GM19043 (cell line): Measurements from ENCODE around the gene CAPN11.
"Not testable (repeated sequence)": the region's sequence is repeated elsewhere in the genome, so short reads cannot be mapped to it uniquely, and the experiment has no call there.

Experiments used
- ATAC-seq: cut with Tn5 transposase; IDR thresholded peaks from one replicate; pipeline ENCODE4 v1.9.1; 2021; ENCODE audit warnings: low read depth; ENCODE audit not compliant: unreplicated experiment

Gene CAPN11

DNA sequence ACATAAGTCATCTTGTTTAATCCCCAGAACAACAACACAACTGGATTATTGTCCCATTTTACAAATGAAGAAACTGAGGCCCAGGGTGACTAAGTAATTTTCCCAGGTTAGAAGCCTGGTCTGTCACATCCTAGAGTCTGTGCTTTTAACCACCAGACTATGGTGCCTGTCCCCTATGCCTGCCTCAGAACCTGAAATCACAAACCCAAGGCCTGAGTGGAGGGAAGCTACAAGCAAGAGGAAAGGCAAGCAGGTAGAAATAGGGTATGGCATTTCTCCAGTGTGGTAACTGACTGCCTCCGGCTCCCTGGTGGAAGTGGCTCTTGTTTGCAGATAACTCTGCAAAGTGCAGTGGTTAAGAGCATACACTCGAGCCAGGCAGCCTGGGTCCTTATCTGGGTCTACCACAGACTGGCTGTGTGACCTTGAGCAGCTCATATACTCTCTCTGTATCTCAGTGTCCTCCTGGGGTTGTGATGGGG, 28.7 kb upstream of the CAPN11 start:
- no peak for ATAC-seq

DNA sequence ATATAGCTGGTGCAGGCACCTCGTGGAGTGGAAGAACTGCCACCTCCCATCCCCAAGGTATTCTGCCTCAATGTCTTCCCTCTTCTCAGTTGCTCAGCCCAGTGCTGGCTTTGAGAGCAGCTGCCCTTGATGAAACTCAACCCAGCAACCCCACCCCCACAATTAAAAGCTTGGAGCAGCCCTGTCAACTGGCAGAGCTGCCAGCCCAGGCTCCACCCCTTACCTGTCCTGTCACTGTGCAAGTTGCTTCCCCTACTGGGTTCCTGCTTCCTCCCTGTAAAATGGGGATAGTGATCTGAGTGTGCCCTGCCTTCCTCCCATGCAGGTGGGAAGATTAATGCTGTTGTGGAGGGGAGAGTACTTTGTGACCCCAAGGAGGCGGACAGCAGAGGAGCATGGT, 26.7 kb upstream of the CAPN11 start:
- no peak for ATAC-seq

DNA sequence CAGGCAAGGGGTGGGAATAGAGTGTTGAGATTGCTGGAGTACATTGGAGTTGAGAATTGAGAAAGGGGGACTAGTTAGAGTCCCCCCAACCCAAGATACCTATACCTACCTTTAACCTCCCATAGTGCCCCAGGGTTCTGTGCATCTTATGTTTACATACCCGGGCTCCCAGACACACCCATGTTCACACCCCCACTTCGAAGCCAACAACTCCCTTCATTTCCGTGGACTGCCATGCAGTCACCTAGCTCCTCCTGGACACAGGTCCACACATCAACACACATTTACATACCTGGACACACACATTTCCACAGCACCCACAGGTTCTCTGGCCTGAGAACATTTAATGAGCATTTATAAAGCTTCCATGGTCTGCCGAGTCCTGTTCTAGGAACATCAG, 26.1 kb upstream of the CAPN11 start:
- ATAC-seq = no peak

DNA sequence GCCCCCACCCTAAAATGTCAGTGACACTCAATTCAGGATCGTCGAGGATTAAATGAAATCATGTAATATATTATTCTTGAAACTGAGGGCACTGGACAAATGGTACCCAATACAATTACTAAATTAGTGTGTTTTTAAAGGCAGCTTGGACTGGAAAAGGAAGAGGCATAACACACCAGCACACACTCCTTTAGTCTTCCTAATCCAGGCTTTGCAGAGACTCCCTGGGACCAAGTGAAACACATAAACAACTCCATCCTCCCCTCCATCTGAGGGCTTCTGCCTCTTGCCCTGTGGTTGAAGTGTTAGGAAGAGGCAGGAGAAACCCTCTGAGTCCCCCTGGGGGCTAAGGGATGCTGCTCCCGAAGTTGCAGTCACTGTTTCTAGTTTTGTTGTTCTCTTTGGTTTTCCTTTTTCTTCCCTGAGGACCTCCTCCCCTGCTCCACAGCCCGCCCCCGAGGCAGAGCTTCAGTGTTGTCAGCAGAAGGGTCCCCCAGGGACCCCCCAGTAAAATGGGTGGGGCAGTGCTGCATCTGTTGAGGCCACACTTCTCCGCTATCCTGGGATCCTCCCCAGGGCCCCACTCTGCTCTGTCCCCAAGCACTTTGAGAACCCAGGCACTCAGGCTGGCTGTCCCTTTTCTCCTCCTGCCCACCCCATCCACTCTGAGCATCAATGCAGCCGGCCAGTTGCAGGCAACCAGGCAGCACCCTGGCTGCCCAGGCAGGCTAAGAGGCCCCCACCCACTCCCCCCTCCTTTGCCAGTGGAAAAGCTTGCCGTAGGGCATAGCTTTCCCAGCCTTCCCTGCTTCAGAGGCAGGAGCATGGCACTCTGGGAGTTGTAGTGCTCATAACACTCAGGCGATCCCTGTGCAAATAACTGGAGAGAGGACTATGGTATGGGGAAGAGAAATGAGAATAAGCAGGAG, 25.4 kb upstream of the CAPN11 start:
- no peak for ATAC-seq

DNA sequence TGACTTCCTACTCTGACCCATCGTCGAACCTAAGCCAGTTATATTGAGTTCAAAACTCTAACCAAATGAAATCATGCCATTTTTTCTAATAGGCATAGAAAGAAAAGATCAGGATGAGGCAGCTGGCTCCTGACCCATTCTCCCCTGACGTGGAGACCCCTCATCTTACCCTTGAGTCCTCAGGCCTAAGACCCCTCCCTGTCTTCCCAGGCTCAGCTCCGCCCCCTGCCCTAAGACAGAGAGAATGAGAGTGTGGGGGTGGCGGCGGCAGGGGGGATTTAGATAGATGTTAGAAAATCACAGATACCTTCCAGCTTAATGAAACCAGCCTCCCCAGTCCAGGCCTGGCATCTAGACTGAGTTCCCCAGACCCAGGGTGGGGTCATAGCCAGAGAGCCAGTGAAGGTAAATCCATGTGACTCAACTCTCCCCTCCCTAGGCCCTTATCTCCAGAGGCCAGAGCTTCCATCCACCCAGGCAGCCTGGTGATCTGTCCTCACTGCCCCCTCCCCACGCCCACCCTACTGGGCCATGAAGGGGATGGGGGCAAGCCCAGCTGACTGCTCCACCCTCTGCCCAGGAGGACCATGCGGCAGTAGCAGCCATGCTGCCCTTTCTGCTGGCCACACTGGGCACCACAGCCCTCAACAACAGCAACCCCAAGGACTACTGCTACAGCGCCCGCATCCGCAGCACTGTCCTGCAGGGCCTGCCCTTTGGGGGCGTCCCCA, 24.5 kb upstream of the CAPN11 start:
- ATAC-seq = no peak

DNA sequence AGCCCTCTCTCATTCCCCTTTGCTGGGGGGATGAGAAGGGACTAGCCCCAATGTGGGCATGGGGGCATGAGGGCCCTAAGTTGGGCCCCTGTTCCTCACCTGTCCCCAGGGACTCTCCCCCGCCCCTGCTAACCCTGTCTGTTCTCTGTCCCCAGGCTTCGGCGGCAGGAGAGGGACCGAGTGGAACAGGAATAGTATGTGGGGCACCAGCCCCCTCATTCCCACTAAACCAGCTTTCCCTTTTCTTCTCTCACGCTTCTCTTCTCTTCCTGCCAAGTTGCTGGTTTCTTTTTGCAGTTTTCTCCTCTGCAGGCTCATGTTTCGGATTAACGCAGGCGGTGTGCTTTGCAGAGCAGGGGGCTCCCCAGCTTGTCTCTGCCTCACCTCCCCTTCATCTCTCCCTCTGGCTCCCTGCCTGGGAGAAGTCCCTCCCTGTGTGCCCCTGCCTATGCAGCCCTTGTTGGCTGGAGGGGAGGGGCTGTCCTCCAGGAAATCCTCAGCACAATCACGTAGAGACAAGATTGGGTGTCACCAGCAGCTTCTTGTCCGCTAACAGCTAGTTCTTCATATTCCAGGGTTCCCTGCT, 23.4 kb upstream of the CAPN11 start:
- no peak for ATAC-seq

DNA sequence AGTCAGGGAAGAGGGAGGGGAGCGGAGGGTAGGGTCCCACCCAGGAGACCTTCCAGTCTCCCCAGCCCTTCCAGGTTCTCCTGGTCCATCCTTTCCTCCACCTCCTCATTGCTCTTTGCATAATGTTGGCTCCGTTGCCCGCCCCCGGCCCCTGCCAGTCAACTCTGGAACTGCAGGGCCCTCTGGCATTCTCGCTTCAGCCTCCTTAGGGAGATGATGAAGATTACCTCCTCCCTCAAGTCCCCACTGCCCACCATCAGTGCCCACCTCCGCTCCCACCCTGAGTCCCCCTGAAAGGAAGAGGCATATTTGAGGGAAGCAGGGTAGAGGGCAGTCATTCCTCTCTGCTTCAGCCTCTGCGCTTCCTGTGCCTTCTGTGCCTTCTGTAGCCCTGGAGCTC, 22.7 kb upstream of the CAPN11 start:
- ATAC-seq = no peak

DNA sequence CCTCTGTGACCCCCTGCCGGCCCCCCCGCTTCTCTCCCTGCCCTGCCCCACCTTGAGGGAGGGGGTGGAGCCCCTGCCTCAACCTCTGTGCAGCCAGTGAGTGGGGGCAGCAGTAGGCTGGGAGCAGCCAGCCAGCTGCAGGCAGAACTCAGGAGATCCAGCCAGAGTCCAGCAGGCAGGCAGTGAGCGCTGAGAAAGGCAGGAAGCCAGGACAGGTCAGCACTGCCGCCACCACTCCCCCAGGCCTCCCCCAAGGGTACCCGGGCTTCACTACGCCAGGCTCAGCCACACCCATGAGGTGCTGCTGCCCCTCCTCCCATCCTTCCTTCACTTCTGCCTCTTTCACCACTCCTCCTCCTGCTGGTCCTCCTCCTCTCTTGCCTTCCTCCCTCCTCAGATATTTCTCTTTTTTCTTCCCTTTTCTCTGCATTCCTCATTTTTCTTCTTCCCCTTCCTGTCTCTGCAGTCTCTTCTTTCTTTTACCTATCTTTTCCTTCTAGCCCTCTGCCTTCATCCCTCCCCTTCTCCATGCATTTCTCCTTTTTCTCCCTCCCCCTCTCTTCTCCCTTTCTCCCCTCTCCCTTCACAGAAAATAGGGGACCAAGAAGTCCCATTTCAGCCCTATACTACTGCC, 19.8 kb upstream of the CAPN11 start:
- no peak for ATAC-seq

DNA sequence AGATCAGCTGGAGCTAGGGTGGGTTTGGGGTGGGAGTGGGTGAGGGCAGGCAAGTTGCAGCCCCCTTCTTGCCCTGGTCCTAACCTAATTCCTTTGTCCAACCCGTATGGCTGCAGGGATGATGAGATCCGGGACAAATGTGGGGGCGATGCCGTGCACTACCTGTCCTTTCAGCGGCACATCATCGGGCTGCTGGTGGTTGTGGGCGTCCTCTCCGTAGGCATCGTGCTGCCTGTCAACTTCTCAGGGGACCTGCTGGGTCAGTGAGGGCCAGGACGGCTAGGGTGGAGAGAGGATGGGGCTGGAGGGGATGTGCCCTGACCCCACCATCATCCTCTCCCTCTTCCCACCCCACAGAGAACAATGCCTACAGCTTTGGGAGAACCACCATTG, 19.3 kb upstream of the CAPN11 start:
- no peak for ATAC-seq

DNA sequence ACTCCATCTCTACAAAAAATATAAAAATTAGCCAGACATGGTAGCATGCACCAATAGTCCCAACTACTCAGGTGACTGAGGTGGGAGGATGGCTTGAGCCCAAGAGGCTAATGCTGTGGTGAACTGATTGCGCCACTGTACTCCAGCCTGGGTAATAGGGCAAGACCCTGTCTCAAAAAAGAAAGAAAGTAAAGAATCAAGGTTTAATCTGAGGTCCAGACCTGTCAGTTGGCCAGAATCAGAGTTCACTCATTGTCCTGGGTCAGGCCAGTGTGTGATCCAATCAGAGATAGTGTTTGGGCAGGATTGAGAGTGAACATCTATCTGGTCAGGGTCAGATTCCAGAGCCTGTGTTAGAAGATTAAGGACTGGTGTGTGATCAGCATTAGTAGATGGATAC, 15.8 kb upstream of the CAPN11 start:
- no peak for ATAC-seq

DNA sequence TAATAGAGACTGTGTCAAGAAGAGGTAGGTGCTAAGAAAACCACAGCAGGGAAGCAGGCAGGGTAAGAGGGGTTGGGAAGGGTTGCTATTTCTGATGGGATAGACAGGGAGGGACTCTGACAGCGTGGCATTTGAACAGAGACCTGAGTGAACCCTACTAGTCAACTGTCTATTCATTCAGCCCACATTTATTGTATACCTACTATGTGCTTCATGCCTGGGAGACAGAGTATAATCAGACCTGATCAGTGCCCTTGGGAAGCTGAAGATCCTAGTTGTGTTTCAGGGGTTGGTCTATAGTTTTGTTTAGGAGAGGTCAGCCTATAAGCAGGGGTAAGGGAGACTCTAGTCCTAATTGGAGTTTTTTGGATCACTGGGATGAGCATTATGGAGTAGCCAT, 14.9 kb upstream of the CAPN11 start:
- no peak for ATAC-seq

DNA sequence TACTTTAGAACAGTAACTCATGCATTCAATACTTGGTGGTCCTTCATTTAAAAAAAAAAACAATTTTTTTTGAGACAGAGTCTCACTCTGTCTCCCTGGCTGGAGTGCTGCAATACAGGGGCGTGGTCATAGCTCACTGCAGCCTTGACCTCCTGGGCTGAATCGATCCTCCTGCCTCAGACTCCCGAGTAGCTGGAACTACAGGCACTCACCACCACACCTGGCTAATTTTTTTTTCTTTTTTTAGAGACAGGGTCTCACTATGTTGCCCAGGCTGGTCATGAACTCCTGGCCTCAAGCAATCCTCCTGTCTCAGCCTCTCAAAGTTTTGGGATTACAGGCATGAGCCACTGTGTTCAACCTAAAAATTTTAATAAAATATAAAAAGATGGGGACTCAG, 14.1 kb upstream of the CAPN11 start:
- ATAC-seq = not testable (repeated sequence)

DNA sequence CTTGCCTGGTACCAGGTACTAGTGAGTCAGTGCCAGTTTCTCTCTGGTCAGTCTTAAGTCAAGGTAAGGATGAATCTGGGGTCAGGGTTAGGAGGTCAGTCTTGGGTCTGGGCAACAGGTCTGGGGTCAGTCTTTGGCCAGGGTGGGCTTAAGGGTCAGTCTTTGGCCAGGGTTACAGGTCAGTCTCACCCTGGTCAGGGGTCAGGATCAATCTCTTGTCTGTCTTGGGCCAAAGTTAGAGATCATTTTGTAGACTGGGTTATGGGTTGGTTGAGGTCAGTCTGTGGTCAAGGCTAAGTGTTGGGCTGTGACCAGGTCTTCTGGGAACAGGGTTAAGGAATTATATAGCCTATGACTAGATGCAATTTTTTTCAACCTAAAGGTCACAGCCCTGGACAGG, 12.8 kb upstream of the CAPN11 start:
- ATAC-seq = no peak

DNA sequence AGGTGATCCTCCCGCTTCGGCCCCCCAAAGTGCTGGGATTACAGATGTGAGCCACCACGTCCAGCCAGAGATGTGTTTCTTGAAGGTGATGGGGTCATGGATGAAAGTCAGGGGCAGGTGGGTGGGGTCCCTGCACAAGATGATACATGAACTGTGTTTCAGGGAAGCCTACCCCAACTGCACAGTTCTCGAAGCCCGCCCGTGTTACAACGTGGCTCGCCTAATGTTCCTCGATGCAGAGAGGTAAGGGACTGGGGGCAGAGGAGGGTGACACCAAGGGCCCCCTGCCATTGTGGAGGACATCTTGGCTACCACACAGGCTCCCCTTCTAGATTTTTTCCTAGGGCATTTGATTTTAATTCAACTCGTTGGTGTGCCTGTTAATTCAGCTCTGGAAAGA, 11.9 kb upstream of the CAPN11 start:
- ATAC-seq = no peak

DNA sequence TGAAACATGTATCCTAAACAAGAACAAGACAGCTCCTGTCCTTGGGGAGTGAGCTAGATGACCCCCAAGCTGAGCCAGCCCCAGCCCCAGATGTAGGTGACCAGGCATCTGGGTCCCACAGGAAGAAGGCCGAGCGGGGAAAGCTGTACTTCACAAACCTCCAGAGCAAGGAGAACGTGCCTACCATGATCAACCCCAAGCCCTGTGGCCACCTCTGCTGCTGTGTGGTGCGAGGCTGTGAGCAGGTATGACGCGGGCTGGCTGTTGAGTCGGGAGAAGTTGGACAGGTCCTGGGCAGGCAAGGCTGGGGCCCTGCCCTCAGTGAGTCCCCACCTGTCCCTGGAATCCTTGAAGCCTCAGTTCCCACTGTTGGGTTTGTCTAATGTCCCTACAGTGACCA, 11.4 kb upstream of the CAPN11 start:
- ATAC-seq = no peak

DNA sequence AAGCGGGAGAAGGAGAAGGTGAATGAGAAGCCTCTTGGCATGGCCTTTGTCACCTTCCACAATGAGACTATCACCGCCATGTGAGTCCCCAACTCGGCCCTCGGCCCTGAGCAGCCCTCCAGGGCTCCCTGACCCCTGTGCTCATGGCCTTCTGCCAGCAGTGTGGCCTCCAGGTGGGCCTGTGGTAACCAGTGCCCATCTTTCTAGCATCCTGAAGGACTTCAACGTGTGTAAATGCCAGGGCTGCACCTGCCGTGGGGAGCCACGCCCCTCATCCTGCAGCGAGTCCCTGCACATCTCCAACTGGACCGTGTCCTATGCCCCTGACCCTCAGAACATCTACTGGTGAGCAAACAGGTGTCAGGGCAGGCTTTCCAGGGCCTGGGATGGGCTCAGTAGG, 10.3 kb upstream of the CAPN11 start:
- no peak for ATAC-seq

DNA sequence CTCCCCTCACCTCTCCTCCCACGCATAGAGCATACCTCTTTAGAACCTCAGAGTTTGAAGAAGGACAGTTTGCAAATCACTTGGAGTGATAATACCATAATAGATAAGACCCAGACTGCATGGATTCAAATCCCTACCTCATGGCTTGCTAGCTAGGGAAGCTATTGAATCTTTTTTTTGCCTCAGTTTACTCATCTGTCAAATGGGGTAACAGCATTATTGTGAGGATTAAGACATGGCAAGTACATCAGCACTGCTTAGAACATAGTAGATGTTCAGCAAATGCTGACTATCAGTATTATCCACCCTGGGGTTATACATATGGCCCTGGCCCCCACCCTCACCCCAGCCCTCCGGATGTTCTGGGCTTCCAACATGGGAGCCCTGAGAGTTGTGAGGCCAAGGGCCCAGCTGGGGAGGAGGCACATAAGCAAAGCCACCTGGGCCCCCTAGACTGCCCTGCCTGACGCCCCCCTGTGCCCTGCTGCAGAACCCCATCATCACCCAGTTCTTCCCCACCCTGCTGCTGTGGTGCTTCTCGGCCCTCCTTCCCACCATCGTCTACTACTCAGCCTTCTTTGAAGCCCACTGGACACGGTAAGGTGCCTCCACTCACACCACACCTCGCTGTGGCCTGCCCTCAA, 9.1 kb upstream of the CAPN11 start:
- no peak for ATAC-seq

DNA sequence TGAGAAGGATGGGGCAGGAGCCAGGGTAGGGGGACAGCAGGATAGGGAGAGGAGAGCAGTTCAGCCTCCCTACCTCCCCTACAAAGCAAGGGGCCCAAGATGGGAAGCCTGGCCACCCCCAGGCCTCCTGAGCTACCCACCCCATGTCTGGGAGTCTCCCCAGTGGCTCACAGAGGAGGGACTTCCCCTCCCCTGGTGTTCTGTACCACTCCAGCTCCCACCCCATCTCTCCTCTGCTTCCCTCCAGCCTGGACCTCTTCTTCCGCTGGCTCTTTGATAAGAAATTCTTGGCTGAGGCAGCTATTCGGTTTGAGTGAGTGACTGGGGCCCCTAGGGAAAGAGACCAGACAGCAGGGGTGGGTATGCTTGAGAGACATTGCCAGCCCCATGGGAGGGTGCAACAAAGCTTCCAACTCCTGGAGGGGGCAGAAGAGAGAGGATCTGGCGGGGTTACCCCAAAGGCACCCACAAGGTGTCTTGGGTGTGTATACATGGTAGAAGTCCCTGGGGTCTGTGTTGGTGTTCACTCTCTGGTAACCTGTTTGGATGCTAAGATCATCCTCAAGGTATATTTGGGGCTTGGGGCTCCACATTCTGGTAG, 8.2 kb upstream of the CAPN11 start:
- ATAC-seq = no peak

DNA sequence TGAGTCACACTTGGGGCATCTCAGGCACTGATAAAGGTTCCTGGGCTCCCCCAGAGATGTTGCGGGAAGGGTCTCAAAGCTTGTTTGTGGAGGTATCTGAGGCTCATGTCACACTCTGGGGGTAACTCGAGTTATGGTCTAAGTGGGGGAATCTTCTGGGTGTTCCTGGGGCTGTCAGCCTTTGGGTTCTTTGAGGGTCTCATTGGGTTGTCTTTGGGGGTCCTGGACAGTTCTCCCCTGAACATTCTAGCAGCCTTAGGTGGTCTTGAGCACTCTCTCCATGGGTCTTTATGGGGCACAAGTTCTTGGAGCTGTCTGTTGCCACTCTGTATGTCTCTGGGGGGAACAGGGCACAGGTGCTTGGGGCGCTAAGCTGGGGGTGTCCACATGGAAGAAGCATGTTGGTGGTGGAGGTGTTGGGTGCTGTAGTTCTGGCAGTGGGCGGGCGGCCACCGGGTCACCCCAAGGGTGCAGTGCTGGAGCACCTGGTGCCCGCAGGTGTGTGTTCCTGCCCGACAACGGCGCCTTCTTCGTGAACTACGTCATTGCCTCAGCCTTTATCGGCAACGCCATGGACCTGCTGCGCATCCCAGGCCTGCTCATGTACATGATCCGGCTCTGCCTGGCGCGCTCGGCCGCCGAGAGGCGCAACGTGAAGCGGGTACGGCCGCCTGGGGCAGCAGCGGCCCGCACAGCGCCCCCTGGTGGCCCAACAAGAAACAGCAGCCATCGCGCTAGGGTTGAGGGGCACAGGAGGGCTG, 7.1 kb upstream of the CAPN11 start:
- peak; percentile 72 for ATAC-seq

DNA sequence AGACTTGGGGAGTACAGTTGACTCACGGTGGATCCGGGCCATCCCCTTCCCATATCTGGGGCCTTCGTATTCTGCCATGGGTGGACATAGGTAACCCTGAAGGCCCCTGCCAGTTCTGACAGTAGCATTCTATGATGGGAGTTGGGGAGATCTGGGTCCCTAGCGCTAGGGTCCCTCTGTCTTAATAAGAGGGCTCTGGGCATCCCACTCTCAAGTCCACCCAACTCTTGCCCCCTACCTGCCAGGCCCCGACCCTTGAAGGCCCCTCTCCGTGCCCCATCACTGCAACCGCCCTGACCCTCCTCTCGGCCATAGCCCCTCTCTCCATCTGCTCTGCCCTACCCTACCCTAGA, 6.5 kb upstream of the CAPN11 start:
- no peak for ATAC-seq
